LHCN-M2 (cell line): Measurements from ENCODE around the gene ZC3H18. TPM values are rescaled to one million over a fixed set of nuclear protein-coding genes. Genes with fewer than 3 reads are reported as not detected.
A peak's percentile ranks its signal among the peaks of the same experiment; 100 is the strongest.

Source experiments
- DNase-seq: peaks from one replicate; pipeline ENCODE4 v3.0.0-alpha.2; 2012; ENCODE audit warnings: low read depth
- total RNA-seq: library from RNA; depleted of rRNA; stranded (reverse); fragments of >200 nt; gene quantifications from 2 replicates; pipeline ENCODE4 v1.2.3, GENCODE V29; 2014

Gene ZC3H18
- total RNA-seq, 1 experiment from 2014 or later: 20.0 TPM

GRCh38 chr16:88580371-88580770 lies 10.2 kb downstream of the ZC3H18 start:
- no peak for DNase-seq

DNA sequence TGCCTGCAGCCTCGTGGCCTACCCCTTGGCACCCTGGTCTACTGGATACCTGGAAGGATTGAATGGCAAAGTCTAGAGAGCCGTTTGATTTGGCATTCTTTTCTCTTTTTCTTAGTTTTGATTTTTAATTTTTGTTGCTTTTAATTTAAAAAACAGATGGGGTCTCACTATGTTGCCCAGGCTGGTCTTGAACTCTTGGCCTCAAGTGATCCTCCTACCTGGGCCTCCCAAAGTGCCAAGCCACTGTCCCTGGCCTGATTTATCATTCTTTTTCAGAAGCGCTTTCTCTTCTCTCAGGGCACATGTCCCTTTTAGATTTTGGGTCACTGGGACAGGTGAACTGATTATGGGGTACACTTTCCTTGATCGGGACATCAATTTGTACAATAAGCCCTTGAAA lies 10.8 kb downstream of the ZC3H18 start:
- DNase-seq: no peak

DNA sequence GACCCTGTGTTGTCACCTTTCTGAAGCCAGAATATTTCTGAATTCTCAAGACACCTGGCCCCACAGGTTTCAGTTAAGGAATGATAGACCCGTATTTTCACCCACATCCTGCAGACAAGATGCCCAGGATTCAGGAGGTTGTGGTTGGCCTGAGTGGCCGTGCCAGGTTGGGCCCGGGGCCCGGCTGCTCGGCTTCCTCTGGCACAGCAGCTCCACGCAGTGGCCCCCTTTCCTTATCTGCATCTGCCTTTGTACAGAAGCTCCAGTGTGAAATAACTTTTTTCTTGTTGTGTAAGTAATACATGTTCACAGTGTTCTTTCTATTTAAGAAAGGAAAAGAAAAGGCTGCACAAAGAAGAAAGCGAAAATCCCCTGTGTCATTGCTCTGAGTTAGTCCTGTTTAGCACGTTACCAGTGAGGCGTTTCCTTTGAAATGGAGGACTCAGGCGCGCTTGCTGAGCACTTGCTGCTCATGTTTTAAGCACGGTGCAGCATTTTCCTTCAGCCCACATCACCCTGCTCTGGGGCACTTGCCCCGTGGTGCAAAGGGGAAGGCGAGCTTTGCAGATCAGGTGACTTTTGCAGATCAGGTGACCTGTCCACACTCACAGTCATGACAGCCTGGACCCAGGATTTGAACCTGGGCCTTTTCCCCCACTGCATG lies 12.8 kb downstream of the ZC3H18 start:
- DNase-seq: no peak

DNA sequence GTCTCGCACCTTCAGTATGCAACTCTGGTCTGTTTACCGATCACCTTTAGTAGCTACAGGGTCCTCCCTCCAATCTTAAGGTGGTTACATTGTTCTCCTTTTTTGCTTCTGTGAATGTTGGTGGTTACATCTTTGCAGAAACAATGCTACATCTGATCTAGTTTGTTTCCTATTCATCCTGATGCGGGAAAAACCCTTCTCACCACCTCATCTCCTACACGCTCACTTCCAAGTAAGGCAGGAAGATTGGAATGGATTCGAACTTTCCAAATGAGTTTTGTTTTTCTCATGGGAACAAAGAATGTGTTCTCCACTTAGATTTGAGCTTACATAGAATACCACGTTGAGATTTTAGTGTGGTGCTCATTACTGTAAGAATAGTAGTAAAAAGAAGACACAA lies 14.5 kb downstream of the ZC3H18 start:
- DNase-seq: no peak

DNA sequence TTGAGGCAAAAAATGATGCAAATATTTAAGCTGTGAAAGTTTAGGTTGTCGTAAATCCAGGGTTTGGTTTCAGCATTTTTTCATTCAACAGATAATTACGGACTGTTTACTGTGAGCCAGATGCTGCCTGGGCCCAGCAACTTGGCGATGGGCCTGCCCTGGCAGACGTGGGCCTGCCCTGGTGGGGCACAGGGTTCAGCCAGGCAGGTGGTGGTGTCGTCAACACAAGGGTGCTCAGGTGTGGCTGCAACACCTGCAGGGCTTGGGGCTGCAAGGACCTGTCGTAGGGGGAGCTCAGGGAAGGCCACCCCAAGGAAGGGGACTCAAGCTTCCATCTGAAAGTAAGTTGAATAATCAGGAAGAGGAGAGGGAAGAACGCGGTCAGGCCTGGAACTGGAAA lies 15.1 kb downstream of the ZC3H18 start:
- no peak for DNase-seq

DNA sequence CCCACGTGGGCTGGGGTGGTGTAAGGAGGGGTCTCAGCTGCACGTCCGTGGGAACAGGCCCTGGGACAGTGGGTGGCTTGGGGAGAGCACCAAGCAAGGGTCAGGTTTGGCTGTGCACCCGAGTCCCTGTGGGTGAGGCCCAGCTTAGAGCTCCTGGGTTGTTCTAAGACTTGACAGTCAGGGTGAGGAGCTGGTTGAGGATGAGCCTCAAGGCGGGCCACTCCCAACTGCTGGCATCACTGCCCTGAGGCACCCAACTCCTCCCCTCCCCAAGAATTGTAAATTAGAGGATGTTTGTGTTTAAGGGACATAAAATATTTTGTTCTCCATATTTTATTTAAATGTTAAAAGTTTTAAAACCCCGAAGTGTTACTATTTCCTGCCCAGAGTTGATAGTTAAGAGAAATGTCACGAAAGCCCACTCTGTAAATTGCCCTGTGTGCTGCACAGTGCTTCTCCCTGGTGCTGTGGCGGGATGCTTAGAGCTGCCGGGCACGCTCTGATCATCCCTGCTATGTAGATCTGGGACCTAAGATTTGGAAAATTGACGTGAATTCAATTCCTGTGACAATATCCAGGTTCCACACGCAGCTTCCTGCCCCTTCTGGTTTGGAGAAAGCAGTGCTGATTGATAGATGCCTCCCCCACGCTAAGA lies 15.9 kb downstream of the ZC3H18 start:
- no peak for DNase-seq

- DNase-seq: no peak
Observed at GRCh38 chr16:88588148-88588547, 17.9 kb downstream of the ZC3H18 start.

DNA sequence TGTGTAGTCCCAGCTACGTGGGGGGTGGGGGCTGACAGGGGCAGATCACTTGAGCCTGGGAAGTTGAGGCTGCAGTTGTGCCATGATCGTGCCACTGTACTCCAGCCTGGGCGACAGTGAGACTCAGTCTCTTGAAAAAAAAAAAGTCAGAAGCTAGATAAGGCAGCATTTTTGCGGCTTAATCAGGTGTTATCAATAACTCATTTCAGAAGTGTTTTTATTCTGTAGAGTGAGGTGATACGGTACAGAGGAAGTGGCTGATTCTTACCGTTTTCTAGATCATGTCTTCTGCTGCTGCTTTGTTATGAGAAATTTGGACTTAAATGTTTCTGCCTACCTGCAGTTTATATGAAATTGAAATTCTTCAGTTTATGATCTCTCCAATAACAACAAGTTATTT lies 18.6 kb downstream of the ZC3H18 start:
- no peak for DNase-seq

GRCh38 chr16:88589441-88589840 lies 19.2 kb downstream of the ZC3H18 start:
- no peak for DNase-seq

DNA sequence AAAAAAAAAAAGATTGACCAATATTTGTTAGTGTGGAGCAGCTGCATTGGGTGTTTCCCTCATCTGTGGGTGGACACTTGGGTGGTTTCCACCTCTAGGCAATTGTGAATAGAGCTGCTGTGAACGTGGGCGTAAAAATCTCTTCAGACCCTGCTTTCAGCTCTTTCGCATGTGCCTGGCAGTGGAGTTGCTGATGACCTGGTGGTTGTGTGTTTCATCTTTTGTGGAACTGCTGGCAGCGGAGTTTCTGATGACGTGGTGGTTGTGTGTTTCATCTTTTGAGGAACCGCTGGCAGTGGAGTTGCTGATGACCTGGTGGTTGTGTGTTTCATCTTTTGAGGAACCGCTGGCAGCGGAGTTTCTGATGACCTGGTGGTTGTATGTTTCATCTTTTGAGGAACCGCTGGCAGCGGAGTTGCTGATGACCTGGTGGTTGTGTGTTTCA lies 21.4 kb downstream of the ZC3H18 start:
- DNase-seq: no peak

GRCh38 chr16:88593061-88593460 lies 22.9 kb downstream of the ZC3H18 start:
- DNase-seq: no peak

- no peak for DNase-seq
Observed at GRCh38 chr16:88593489-88593888, 23.3 kb downstream of the ZC3H18 start.

DNA sequence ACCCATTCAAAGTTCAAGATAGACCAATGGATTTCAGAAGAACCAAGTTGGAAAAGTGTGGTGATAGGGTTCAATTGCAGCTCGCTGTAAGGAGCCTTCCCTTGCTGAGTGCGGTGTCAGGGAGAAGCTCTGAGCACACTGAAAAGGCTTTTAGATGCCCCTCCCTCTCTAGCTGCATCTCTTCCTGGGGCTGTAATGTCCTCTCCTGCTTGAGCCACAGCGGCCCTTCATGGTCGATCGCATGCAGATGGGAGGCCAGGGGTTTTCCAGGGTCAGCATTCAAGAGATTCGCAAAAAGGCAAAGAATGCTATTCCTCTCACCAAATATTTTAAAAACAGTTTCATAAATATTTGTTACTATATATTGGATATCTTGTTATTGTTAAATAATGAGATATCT lies 23.7 kb downstream of the ZC3H18 start:
- DNase-seq: no peak

DNA sequence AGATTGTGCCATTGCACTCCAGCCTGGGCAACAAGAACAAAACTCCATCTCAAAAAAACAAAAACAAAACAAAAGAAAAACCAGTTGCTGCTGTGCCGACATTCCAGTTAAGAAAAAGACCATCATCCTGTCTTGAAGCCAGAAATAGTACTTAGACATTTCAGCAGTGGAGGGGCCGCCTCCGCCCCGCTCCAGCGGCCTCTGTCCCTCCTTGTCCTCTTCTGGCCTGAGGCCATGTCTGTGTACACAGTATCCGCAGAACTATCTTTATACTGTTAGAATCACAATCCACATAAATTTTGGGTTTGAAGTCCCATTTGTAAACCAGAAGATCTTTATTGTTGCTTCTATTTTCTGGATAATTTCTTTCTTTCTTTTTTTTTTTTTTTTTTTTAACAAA lies 24.9 kb downstream of the ZC3H18 start:
- DNase-seq: no peak

DNA sequence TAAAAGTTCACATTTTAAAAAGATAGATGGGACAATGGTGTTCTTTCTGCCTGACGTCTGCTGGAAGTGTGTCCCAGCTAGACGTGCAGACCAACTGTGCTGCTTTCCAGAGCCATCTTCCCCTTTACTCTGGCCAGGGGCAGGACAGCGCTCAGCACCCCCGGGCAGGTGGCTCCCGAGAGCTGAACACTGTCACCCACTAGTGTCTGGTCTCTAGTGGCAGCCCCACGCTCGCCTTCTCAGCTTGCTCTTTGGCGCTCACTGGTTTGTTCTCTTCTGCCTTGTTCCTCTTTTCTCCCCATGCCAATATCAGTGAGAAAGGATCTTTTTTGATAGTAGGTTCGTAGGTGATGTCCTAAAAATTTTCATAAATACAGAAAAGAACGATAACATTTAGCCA lies 25.7 kb downstream of the ZC3H18 start:
- DNase-seq: no peak

- DNase-seq: peak; percentile 32
Observed at GRCh38 chr16:88596483-88596882, 26.3 kb downstream of the ZC3H18 start.

- DNase-seq: peak; percentile 41
Observed at GRCh38 chr16:88597856-88598491, 27.8 kb downstream of the ZC3H18 start.

GRCh38 chr16:88599092-88599733 lies 29.0 kb downstream of the ZC3H18 start:
- DNase-seq: peak; percentile 57

- DNase-seq: no peak
Observed at GRCh38 chr16:88599825-88600538, 29.8 kb downstream of the ZC3H18 start.

GRCh38 chr16:88600539-88600896 lies 30.3 kb downstream of the ZC3H18 start:
- DNase-seq: no peak

- DNase-seq: no peak
Observed at GRCh38 chr16:88601313-88602036, 31.3 kb downstream of the ZC3H18 start.
